ENCODE data around the gene KRT7.

GRCh38 chr12:52217223-52217622, 15.8 kb upstream of the KRT7 start:
- TF ChIP-seq YY1 (IDR thresholded peaks at IDR 0.05; ENCODE audit: insufficient read depth, insufficient read length) (no peak), ZNF274 (IDR thresholded peaks at IDR 0.05; ENCODE audit: low read depth, low read length) (no peak)
